Stimulated activated CD4-positive, alpha-beta T cell treated with anti-CD3 and anti-CD28 coated beads, Interleukin-2, amount 100 ng/mL, for 4 hours (primary cell): Measurements from ENCODE around the gene AGPAT1.
"Not testable (repeated sequence)": the region's sequence is repeated elsewhere in the genome, so short reads cannot be mapped to it uniquely, and the experiment has no call there.

Experiments used
- DNase-seq: peaks from one replicate; pipeline ENCODE4 v3.0.0-alpha.2; 2020; ENCODE audit warnings: low read depth

The AGPAT1 gene

DNA sequence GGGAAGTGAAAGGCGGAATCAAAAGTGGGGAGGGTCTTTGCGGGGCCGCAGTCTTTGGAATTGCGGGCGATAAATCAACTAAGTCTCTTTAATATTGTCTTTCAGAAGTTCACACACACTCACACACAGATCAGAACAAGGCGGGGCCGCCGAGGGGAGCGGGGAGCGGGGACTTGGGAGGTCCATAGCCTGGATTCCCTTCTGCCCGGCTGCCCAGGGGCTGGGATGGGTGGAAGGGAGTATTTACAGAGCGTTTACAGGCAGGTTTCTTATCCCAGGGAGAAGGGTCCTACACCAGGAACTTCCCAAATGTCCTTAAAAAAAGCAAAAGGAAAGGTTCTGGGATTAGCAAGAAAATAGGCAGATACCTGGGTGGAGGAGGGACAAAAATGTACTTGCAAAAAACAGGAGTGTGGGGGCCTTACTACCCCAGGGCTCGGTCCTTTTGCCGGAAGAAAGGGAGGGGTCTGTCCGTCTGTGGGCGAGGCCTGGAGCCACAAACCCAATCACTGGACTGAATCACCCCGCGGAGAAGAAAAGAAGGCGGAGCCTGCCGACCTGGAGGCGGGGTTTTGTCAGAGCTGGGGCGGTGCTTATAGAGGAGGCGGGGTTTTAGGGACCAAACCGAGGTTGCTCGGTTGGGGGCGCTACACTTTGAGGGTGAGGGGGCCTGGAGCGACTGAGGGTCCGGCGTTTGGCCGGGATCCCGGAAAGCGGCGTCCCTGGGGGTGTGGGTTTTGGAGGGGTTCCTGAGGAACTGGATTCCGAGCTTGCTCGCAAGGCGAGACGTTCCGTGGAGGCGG is 27.4 kb downstream of the AGPAT1 start:
- DNase-seq: peak; percentile 55

DNA sequence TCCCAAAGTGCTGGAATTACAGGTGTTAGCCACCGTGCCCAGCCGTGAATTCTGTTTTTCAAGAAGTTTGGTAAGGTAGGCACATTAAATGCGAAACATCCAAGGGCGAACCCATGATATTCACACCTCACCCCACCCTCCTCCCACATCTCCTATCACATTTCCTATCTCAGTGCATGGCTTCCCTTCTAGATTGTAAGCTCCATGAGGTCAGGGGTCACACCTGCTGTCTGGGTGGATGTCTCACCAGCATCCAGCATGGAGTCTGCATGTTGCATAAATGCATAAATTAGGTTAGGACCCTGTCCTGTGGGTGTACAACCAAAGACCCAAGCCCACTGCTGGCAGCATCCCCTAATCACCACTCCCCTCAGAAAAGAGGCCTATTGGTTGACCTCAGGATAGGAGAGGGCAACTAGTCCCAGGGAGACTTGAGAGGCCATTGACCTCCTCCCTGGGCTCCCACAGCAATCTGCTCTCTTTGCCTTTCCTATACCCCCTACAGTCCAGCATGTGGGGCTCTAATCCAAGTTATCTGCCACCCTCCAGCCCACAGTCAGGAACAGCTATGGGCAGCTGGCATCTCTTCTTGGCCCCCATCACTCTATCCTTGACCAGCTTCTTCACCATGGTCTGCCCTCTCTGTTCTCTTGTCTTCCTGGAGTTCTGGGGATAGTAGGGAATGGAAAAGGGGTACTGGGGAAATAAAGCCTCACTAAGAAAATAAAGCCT is 28.3 kb downstream of the AGPAT1 start:
- DNase-seq: no peak

DNA sequence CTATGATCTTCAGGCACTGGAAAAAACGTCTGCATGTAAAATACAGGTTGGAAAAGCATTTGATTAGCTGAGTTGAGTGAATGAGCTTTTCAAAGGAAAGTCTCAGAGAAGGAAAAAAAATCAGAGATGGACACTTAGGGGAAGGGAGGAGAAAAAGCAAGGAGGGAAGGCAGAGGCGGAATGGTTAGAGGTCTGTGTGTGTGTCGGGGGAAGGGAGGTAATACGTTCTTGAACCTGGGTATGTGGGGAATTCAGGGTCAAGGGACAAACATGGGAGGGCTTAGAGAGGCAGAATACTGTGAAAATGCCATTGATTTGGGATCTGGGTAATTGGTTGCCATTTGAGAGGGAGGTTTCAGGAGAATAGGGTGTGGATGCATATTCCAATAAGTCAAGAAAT is 29.2 kb downstream of the AGPAT1 start:
- DNase-seq: no peak

DNA sequence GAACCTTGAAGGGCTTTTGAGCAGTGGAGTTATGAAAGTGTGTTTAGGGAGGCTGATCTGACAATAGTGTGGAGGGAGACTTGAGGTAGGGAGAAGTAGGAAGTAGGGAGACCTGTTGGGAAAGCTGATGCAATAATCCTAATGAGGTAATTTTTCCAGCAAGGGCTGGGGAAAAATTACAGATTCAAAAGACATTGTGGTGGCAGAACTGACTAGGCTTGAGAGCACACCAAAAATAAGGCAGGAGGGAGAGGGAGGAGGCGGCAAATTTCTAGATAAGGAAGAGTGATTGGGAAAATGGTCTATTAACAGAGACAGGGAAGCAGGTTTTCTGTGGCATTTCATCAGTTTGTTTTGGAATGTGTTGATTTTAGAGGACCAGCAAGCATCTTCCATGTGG is 29.6 kb downstream of the AGPAT1 start:
- DNase-seq: no peak

DNA sequence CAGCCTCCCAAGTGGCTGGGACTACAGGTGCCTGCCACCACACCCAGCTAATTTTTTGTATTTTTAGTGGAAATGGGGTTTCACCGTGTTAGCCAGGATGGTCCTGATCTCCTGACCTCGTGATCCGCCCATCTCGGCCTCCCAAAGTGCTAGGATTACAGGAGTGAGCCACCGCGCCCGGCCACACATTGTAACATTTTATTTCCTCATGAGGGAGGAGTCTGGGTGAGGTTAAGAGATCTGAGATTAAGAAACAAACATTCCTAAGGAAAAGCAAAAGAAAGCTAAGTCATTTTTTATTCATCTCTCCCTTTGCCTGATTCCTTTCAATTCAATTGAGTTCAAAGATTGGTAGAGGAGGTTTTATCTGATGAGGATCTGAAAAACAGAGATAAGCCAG is 31.6 kb downstream of the AGPAT1 start:
- DNase-seq: not testable (repeated sequence)

DNA sequence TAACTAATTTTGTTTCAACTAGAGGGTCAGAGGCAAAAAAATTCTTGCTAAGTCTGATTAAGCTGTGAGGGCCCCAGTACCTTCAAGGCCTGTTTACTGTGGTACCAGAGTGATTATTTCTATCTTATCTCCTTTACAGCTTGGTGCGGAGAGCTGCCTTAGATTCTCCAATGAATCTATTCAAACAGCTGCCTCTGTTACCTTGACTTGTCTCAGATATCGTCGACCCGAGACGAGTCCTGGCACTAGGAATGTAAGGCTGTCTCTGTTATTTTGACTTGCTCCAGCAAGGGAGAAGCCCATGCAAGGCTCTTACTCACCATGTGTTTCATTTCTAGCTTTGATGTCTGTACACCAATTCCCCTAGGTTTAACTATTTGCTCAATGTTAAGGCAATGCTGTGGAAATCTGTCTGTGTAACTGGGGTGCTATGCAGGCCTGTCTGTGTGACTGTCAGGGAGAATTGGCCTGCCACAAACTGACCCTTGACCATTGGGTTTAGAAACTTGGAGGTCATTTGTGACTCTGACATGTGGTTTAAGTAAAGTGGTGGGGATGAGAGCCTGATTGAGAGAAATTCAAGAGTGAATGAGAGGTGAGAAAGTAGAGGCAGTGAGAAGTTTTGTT is 35.4 kb downstream of the AGPAT1 start:
- DNase-seq: no peak

DNA sequence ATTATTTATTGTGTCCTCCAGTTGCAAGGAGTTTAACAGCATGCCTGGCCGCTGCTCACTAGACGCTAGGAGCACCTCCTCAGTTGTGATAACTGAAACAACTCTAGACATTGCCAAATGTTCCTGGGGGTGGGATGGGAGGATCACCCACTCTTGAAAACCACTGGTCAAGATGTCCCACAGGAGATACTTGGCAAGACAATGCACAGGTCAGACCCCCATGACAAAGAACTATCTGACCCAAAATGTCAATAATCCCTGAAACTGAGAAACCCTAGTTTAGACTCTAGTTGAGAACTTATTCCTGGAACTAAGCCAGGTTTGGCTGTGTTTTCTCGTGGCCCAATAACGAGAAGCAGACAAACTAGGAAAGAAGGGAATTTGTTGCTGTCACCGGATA is 36.3 kb downstream of the AGPAT1 start:
- DNase-seq: no peak

DNA sequence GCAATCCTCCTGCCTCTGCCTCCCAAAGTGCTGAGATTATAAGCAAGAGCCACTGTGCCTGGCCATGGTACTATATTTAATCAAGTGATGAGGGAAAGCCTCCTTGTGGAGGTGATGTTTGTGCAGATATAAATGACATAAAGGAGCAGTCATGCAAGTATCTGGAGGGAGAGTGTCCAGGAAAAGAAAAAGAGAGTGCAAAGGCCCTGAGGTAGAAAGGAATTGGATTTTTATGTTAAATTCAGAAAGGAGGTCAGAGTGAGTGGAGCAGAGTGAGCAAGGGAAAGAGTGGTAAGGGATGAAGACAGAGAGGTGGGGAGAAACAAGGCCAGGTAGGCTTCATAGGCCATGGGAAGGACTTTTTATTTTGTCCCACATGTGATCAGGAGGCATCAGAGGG is 38.4 kb downstream of the AGPAT1 start:
- no peak for DNase-seq

DNA sequence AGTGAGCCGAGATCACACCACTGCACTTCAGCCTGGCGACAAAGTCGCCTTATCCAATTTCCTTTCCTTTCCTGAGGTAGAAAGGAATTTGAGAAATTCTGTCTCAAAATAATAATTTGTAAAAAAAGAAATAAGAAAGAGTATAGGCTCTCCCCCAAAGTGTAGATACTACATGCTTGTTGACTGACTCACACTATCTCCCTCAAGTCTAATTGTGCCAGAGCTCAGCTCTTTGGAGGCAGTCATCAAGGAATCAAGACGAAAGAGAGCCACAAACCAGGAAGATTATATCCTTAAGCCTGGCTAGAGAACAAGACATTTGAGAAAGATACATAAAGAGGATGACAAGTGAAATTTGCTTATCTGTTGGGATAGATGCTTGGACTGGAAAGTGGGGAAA is 42.1 kb downstream of the AGPAT1 start:
- no peak for DNase-seq

DNA sequence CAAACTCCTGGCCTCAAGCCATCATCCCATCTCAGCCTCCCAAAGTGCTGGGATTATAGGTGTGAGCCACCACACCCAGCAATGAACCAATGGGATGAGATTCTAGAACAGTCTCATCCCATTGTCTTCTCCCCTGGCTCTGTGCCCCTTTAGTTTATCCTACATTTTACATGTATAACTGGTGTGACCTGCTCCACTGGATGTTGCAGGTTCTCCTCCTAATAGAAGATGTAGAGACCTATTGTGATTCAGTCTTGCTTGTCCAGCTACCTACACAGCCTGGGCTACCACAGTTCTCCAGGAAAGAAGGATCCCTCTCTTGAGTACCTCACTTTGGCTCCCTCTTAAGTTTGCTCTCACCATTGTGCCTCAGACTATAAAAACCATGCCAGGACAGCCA is 43.8 kb downstream of the AGPAT1 start:
- DNase-seq: no peak

DNA sequence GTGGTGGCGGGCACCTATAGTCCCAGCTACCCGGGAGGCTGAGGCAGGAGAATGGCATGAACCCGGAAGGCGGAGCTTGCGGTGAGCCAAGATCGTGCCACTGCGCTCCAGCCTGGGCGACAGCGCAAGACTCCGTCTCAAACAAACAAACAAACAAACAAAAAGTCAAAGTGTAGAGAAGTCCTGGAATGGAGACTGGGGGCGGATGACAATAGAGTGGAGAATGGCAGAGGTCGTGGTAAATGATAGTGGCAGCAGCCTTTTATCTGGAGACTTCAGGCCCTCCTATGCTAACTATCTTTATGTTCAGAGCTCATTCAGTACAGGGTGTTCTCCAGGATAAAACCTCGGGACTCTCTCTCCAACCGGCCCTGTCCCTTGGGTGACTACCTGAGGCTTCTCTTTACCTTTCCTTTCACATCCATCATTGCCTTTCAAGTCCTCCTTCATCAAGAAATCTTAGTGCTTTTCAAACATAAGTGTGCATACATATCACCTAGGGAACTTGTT is 44.4 kb downstream of the AGPAT1 start:
- no peak for DNase-seq

DNA sequence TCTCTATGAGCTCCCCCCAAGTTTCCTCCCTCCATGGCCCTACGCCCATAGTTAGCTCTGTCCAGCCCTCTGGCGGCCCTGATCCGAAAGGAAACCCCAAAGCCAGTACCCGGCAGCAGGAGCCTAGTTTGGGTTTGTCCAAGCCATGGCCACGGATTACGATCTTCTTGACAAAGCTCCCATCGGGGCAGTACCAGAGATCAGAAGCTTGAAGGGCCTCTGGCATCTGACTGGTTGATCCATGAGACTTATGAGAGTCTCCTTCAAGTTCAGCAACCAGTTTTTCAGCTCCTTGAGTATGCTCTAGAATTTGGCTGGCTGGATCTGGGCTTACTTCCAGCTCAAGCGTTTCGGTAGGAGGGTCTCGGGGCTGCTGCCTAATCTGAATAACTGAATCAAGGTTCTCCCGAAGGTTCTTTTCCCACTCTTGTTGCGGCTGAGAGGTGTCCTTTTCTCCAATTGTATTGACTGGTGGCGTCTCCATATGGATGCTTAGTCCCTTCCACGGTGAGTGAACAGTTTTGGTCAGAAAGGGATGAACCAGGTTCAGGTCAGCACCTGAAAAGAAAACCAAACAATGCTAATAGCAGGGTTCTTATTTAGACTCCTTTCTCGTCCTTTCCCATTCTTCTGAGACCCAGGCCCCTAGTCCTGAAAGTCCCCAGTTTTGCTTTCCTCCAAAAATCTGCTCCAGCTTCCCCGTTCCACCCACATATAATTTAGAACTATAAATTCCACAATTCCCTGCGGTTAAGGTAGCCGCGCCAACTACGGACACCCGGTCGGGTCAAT is 46.4 kb downstream of the AGPAT1 start:
- no peak for DNase-seq

DNA sequence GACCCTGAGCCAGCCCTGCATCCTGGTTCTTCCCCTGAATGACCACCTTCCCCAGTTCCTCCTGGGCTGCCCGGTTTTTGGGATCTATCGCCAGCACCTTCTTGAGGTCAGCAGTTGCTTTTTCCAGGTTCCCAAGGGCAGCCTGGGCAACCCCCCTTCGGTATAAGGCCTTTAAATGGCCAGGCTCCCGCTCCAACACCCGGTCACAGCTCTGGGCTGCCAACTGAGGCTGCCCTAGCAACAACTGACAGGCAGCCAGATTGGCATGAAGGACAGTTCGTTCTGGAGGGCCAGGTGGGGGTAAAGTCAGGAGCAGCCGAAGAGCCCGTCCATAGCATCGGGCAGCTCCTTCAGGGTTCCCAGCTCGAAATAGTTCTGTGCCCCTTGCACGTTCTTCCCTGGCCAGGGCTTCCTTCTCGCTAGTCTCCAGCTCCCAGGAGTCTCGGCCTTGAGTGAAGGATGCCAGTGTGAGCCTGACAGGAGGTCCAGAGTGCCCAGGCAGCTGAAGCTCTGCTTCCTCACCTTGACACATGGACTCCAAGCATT is 47.1 kb downstream of the AGPAT1 start:
- no peak for DNase-seq

DNA sequence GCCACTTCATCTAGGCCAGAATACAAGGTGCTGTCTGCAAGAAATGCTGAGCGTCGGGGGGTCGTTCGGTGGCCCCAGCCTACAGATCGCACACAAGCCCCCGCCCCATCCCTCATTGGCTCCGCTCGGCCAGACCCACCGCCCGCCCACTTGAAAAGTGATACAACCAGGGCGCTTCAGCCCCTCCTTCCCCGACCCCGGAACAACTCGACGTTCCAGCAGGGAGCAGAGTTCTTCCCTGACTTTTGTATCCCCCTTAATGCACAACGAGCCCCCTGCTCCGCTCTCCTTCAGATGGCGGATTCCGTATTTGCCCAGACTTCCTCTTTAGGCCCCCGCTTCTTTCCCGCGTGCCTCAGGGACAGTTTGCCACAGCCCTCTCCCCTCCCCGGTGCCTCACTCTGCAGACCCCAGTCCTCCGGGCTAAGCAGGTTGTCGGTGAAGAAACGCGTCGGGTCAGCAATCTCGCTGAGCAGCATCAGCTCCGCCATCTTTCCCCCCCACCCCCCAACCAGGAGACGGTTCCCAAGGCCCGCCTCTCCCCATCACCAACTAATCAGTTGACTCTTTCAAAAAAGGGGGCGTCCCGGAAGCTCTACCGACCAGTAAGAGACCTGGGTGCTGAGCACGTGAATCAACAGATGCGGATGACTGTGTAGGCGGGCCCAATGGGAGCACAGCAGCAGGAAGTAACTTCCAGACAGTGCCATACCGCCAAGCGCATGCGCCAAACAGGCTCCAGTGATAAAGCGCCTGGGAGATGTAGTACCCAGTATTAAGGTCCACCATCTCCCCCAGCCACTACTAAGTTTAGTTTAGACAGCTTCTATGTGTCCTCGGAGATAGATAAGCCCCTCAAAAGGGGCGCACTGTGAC is 47.9 kb downstream of the AGPAT1 start, which contains the start of gene ATF6B:
TSS of gene ATF6B (minus strand) at position 530 of the 876 bp plus-strand sequence. CDS start at position 491, 39 bp downstream.
- peak; percentile 99 for DNase-seq

DNA sequence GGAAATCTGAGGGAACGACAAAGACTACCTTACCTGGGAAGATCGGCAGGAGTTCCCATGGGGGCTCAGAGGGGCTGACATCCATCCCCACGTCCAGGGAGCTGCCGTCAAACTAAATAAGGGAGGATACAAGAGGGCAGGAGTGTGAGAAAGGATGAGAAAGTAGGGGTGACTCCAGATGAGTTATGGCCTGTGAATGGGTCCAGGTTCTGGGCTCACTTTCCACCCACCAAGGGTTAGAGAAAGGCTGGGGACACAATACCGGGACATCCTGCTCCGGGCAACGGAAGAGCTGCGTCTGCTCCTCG is 48.5 kb downstream of the AGPAT1 start:
- DNase-seq: no peak

DNA sequence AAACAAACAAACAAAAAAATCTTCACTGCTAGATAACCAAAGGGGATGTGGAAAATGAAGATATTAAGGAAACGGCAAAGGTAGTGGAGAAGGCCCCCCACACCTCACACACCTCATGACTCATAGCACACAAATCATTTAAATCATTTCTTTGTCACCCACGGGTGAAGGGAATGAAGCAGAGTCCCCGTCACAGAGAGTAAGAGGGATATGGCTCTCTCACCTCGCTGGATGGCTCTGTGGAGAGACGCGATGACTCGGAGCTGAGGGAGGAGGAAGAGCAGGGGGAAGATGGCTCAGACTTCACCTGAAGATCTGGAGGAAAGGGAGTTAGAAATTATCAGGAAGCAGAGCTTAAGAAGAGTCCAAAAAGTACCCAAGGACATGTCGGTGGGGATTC is 49.0 kb downstream of the AGPAT1 start:
- DNase-seq: no peak

DNA sequence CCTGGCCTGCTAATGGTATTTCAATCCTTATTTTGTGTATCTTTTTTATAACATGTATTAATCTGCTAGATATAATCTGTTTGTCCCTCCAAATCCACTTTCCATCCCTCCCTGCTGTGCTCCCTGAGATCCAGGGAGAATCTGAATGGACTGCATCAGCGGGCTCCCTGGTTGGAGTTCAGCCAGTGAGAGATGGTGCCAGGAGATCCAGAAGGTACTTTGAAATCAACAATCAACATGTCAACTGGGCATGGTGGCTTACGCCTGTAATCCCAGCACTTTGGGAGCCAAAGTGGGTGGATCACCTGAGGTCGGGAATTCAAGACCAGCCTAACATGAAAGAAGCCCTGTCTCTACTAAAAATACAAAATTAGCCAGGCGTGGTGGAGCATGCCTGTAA is 52.2 kb downstream of the AGPAT1 start:
- no peak for DNase-seq

DNA sequence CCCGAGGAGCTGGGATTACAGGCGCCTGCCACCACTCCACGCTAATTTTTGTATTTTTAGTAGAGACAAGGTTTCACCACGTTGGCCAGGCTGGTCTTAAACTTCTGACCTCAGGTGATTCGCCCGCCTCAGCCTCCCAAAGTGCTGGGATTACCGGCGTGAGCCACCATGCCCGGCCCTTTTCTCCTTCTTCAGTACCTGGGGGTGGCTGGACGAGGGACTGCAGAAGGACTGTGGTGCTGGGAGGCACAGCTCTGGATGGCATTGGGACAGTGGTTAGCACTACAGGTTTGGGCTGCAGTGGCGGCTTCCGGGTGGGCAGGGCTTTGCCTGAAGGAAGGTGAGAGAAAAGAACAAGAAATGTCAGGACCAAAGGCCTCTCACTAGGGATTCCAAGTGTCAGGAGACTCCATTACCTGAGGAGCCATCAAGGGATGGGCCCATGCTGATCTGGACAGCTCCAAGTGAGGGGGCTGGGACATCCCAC is 55.3 kb downstream of the AGPAT1 start:
- no peak for DNase-seq

DNA sequence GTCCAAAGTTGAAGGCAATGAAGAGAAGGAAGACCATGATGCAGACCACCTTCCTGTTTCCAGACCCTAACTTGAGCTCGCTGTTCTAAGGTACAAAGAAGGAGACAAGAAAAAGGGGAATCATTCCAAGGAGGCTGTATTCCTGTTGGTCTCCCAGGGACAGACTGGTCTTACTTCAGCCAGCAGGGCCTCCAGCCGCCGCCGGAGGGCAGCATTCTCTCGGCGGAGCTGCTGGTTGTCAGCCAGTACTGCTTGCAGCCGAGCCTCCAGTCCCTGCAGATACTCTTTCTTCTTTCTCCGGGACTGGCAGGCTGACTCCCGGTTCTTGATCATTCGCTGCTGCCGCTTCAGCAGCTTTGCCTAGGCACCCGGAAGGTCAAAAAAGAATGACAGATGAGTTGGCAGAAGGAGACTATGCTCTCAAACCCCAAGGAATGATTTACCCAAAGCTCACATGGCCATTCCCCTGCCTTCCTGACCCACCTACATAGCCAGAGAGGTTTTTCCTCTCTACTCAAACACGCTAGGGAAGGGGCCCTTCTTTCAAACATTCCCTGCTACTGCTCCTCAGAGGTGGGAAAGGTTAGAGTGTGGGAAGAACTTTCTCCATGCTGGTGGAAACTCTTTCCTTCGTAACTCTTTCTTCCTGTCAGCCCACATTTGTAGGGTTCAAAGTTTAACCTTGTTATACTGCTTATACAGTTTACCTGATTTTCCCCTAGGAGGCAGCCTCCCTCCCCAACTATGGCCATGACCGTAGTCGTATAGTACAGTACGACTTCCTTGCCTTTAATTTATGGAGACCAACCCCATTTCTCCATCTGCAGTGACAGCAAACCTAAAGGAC is 56.9 kb downstream of the AGPAT1 start:
- peak; percentile 44 for DNase-seq
